Thyroid gland (tissue), 4 donors: ENCODE results near the gene GPR45. TPM values are rescaled to one million over a fixed set of nuclear protein-coding genes. Genes with fewer than 3 reads are reported as not detected.

Experiments
- DNase-seq, 2 donors: peaks; one replicate each; pipeline ENCODE4 v3.0.0-alpha.2; 2019
- H3K27ac ChIP-seq, 3 donors: fragments of 200-600 bp; sonication (generic); 1 replicate in 2 of 3; 2 replicates in 1 of 3; pipeline ENCODE4 v1.5.1; 2016 to 2019; ENCODE audit warnings: mild to moderate bottlenecking in 1 of 3, moderate library complexity in 1 of 3
- H3K27me3 ChIP-seq: fragments of 200-600 bp; sonication (generic); one replicate; pipeline ENCODE4 v1.5.1; 2019
- H3K36me3 ChIP-seq, 2 donors: fragments of 200-600 bp; sonication (generic); one replicate each; pipeline ENCODE4 v1.5.1; 2016 to 2019
- H3K4me1 ChIP-seq, 2 donors: fragments of 200-600 bp; sonication (generic); one replicate each; pipeline ENCODE4 v1.5.1; 2017 to 2019
- H3K4me3 ChIP-seq, 3 donors: fragments of 200-600 bp; sonication (generic); replicated peaks in 1 of 3; 1 replicate in 2 of 3; 2 replicates in 1 of 3; pipeline ENCODE4 v1.5.1; 2016; ENCODE audit warnings: mild to moderate bottlenecking in 1 of 3
- H3K9me3 ChIP-seq: fragments of 200-600 bp; sonication (generic); one replicate; pipeline ENCODE4 v1.5.1; 2017
- CTCF ChIP-seq, 6 experiments: fragments of 200-600 bp in 3 of 6; fragments of 450-650 bp in 3 of 6; sonication (generic) in 3 of 6; IDR thresholded peaks; one replicate each; pipeline ENCODE4 v1.5.1; 2016 to 2019; ENCODE audit warnings: antibody characterized with exemption in 6 of 6, mild to moderate bottlenecking in 2 of 6, inconsistent platforms in 1 of 6, moderate library complexity in 1 of 6
- POLR2A ChIP-seq, 2 donors: fragments of 450-650 bp; IDR thresholded peaks; one replicate each; pipeline ENCODE4 v1.6.1; 2017; ENCODE audit warnings: antibody characterized with exemption in 2 of 2, mild to moderate bottlenecking in 2 of 2, moderate library complexity in 1 of 2
- WGBS, 2 donors: methylation state at CpG; one replicate each; pipeline ENCODE4 v1.1.5; 2017; 5-methylcytosine and 5-hydroxymethylcytosine counted together
- intact Hi-C: fragments of 100-400 bp; cut with DNase I; formaldehyde crosslinking; loops from one replicate; pipeline ENCODE4 v1.15.1; 2023
- total RNA-seq, 4 donors: library from RNA; depleted of rRNA; stranded (reverse); fragments of >200 nt; gene quantifications; one replicate each; pipeline ENCODE4 v1.2.3, GENCODE V29; 2016

The GPR45 gene
- total RNA-seq, 4 donors from 2014 or later = not detected

GRCh38 chr2:105224444-105224843 is 17.1 kb upstream of the GPR45 start:
- Histone ChIP-seq H3K27me3 (no peaks in the 10 kb centered on the region), H3K9me3 (no peaks in the 10 kb centered on the region), H3K27ac (no peak overlapping the region), H3K4me1 (no peaks in the 10 kb centered on the region), H3K4me3 (no peak overlapping the region), H3K36me3 (no peaks in the 10 kb centered on the region)
- TF ChIP-seq CTCF (IDR thresholded peaks at IDR 0.05) (no peak), POLR2A (IDR thresholded peaks at IDR 0.05) (no peak)
- WGBS, 2 donors = 77 to 87% methylated on average over 9 of the region's 9 CpGs
- intact Hi-C loops = no loop called here
- DNase-seq = no peak

GRCh38 chr2:105231232-105231619 is 10.3 kb upstream of the GPR45 start:
- TF ChIP-seq CTCF (IDR thresholded peaks at IDR 0.05) = no peak
- TF ChIP-seq POLR2A (IDR thresholded peaks at IDR 0.05) = no peak
- H3K4me1 ChIP-seq = no peaks in the 10 kb centered on the region
- H3K4me3 ChIP-seq = no peak overlapping the region
- H3K27ac ChIP-seq = no peak overlapping the region
- no peaks in the 10 kb centered on the region for H3K9me3 ChIP-seq
- H3K27me3 ChIP-seq = no peaks in the 10 kb centered on the region
- no peaks in the 10 kb centered on the region for H3K36me3 ChIP-seq
- WGBS, 2 donors = 59 to 77% methylated on average over 3 of the region's 3 CpGs
- intact Hi-C loops = no loop called here
- no peak for DNase-seq

DNA sequence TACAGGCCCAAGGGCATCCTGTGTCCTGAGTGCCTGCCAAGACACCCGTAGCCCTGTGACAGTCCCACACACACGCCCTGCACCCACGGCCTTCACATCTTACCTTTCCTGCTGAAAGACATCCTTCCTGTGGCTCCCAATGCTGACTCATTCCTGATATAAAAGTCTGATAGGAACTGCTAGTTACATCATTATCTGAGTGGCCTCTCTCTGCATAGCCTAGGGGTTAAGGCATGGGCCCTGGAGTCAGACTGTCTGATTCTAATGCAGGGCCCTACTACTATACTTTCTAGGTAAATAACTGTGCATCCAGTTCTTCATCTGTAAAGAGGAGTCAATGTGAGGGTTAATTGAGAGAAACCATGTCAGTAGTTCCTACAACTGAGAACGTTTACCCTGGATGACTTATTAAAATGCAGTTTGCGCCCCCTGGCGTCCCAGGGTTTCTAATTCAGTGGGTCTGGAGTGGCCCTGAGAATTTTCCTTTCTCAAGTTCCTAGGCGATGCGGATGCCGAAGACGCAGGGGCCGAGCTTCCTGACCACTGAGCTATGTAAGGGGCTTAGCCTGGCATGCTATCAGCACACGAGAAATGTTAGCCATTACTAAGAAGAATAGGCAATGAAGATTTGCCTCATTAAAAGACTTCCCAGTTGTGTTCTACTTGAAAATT is 6.0 kb upstream of the GPR45 start:
- 17 to 22% methylated on average over 12 of the region's 12 CpGs for WGBS, 2 donors
- peak; percentile 51 to 80 (median 75) for TF ChIP-seq CTCF (IDR thresholded peaks at IDR 0.05)
- no peak for TF ChIP-seq POLR2A (IDR thresholded peaks at IDR 0.05)
- intact Hi-C loops = loop anchor here (2.0 kb wide), 1 partner anchor 123 kb away; no protein-coding TSS in a partner anchor
- Histone ChIP-seq H3K27ac (no peak overlapping the region), H3K4me1 (peaks cover 0 to 4% of the 10 kb centered on the region in 2 donors), H3K4me3 (no peak overlapping the region), H3K36me3 (no peaks in the 10 kb centered on the region), H3K27me3 (no peaks in the 10 kb centered on the region), H3K9me3 (no peaks in the 10 kb centered on the region)
- peak; percentile 89 to 94 for DNase-seq

DNA sequence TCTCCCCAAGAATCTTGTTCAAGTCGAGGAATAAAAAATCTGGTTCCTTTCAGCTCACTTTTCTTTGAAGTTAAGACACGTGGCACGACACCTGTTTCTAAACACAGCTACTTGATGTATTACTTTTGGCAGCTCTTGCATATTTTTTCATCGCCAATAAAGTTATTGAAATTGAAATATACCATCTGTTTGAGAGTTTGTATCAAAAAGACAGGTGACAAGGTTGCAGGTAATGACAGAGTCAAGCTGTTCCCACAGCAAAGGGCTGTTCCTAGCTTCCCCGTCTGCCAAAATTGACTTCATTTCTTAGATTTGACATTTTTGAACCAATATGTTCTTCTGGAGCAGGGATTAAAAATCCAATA is 5.5 kb upstream of the GPR45 start:
- H3K36me3 ChIP-seq = no peaks in the 10 kb centered on the region
- H3K4me3 ChIP-seq = no peak overlapping the region
- no peaks in the 10 kb centered on the region for H3K9me3 ChIP-seq
- WGBS, 2 donors = 53 to 71% methylated on average over 5 of the region's 5 CpGs
- TF ChIP-seq POLR2A (IDR thresholded peaks at IDR 0.05) (no peak), CTCF (IDR thresholded peaks at IDR 0.05) (peak in 1 of 6 experiments; percentile 1)
- peaks cover 0 to 4% of the 10 kb centered on the region in 2 donors for H3K4me1 ChIP-seq
- no peak for DNase-seq
- no peak overlapping the region for H3K27ac ChIP-seq
- intact Hi-C loops = no loop called here
- H3K27me3 ChIP-seq = no peaks in the 10 kb centered on the region

- DNase-seq = peak; percentile 10 to 14
- intact Hi-C loops = no loop called here
These were observed 4.3 kb upstream of the GPR45 start for GRCh38 chr2:105237045-105237765.

More at GRCh38 chr2:105237045-105237765, 4.3 kb upstream of the GPR45 start:
- no peak for TF ChIP-seq POLR2A (IDR thresholded peaks at IDR 0.05)
- no peak for TF ChIP-seq CTCF (IDR thresholded peaks at IDR 0.05)
- Histone ChIP-seq H3K9me3 (no peaks in the 10 kb centered on the region), H3K4me1 (peaks cover 0 to 4% of the 10 kb centered on the region in 2 donors), H3K36me3 (no peaks in the 10 kb centered on the region), H3K27me3 (no peaks in the 10 kb centered on the region), H3K27ac (no peak overlapping the region), H3K4me3 (no peak overlapping the region)
- 54 to 61% methylated on average over 41 of the region's 41 CpGs for WGBS, 2 donors
